Mammary epithelial cell (primary cell): ENCODE results near the gene LNX1.

ENCODE experiments used
- CTCF ChIP-seq, 2 donors: IDR thresholded peaks in 1 of 2; conservative IDR thresholded peaks in 1 of 2; 2 replicates each; pipeline ENCODE4 v1.5.1; 2011 to 2012; ENCODE audit warnings: inconsistent platforms in 2 of 2, low read length in 2 of 2, mild to moderate bottlenecking in 2 of 2, control low read depth in 1 of 2, low read depth in 1 of 2; ENCODE audit not compliant: insufficient read depth in 1 of 2; ENCODE audit errors: extremely low read depth in 1 of 2
- EZH2 ChIP-seq: IDR thresholded peaks from 2 replicates; pipeline ENCODE4 v1.6.1; 2012; ENCODE audit warnings: low read length, inconsistent platforms, borderline replicate concordance

GRCh38 chr4:53450773-53451172, 140.5 kb downstream of the LNX1 start:
- TF ChIP-seq CTCF (conservative IDR thresholded peaks at IDR 0.05 in 1 of 2, IDR thresholded peaks at IDR 0.05 in 1 of 2; ENCODE audit: extremely low read depth in 1 of 2, insufficient read depth in 1 of 2, low read depth in 1 of 2, low read length in 2 of 2): no peak
- TF ChIP-seq EZH2: no peak
